Stomach (tissue), 9 donors: ENCODE measurements around the gene STMN1. TPM values are rescaled to one million over a fixed set of nuclear protein-coding genes. Genes with fewer than 3 reads are reported as not detected.
A peak's percentile ranks its signal among the peaks of the same experiment; 100 is the strongest.

Source experiments
- DNase-seq, 2 donors: peaks; one replicate each; pipeline versions ENCODE4 v3.0.0 to v3.0.0-alpha.2; 2013 to 2019
- H3K27ac ChIP-seq, 5 donors: fragments of 200-600 bp in 4 of 5; sonication (generic) in 4 of 5; one replicate each; pipeline ENCODE4 v1.5.1; 2013 to 2019; ENCODE audit warnings: mild to moderate bottlenecking in 1 of 5, moderate library complexity in 1 of 5
- H3K27me3 ChIP-seq, 3 donors: fragments of 200-600 bp; sonication (generic); one replicate each; pipeline ENCODE4 v1.5.1; 2017 to 2019; ENCODE audit warnings: mixed run types in 1 of 3
- H3K36me3 ChIP-seq, 4 donors: fragments of 200-600 bp; sonication (generic); 1 replicate in 3 of 4; 2 replicates in 1 of 4; pipeline ENCODE4 v1.5.1; 2016 to 2019
- H3K4me1 ChIP-seq, 4 donors: fragments of 200-600 bp; sonication (generic); one replicate each; pipeline ENCODE4 v1.5.1; 2016 to 2019
- H3K4me3 ChIP-seq, 4 donors: fragments of 200-600 bp; sonication (generic) in 3 of 4; one replicate each; pipeline ENCODE4 v1.5.1; 2016 to 2019; ENCODE audit warnings: mild to moderate bottlenecking in 1 of 4
- H3K9me3 ChIP-seq, 4 donors: fragments of 200-600 bp; sonication (generic); one replicate each; pipeline ENCODE4 v1.5.1; 2016 to 2019
- EP300 ChIP-seq: sonication (generic); formaldehyde crosslinking; IDR thresholded peaks from one replicate; pipeline ENCODE4 v1.6.1; 2017; ENCODE audit warnings: antibody characterized with exemption
- POLR2A ChIP-seq, 4 donors: fragments of 450-650 bp; IDR thresholded peaks; one replicate each; pipeline ENCODE4 v1.6.1; 2016; ENCODE audit warnings: antibody characterized with exemption in 4 of 4, control low read depth in 2 of 4, mild to moderate bottlenecking in 1 of 4, moderate library complexity in 1 of 4
- POLR2AphosphoS5 ChIP-seq, 3 donors: sonication (generic); formaldehyde crosslinking; IDR thresholded peaks; one replicate each; pipeline ENCODE4 v1.6.1; 2016; ENCODE audit warnings: antibody characterized with exemption in 3 of 3
- WGBS, 5 donors: extraction: QIAGEN DNeasy Blood & Tissue Kit in 3 of 5; methylation state at CpG; one replicate each; pipeline versions ENCODE4 v1.1.5 to v1.1.7; 2013 to 2018; 5-methylcytosine and 5-hydroxymethylcytosine counted together
- intact Hi-C: fragments of 100-400 bp; cut with DNase I; formaldehyde crosslinking; loops from one replicate; pipeline ENCODE4 v1.15.1; 2023; ENCODE audit warnings: low total_unique reads
- polyA plus RNA-seq, 3 donors: library from polyadenylated mRNA; stranded (reverse); fragments of 200-250 nt; gene quantifications; one replicate each; pipeline ENCODE4 v1.2.3, GENCODE V29; 2013
- total RNA-seq, 5 donors: library from RNA; depleted of rRNA; stranded (reverse); fragments of >200 nt; gene quantifications; one replicate each; pipeline versions ENCODE4 v1.1.0 to v1.2.3, GENCODE V29; 2014 to 2016
- TF ChIP-seq, protein P1 (sequence below), 7 experiments: fragments of 450-650 bp in 4 of 7; fragments of 200-600 bp in 3 of 7; sonication (generic) in 3 of 7; IDR thresholded peaks; one replicate each; pipeline ENCODE4 v1.5.1; 2016 to 2019; ENCODE audit warnings: antibody characterized with exemption in 7 of 7, control low read depth in 2 of 7, mild to moderate bottlenecking in 1 of 7
- donor health status: healthy with polysubstance abuse.
- donor health status: Bipolar disorder and iron deficiency.
- donor health status: healthy.

STMN1 gene
- total and polyA plus RNA-seq, 8 donors: 25.9 to 109 (median 73.2) TPM

DNA sequence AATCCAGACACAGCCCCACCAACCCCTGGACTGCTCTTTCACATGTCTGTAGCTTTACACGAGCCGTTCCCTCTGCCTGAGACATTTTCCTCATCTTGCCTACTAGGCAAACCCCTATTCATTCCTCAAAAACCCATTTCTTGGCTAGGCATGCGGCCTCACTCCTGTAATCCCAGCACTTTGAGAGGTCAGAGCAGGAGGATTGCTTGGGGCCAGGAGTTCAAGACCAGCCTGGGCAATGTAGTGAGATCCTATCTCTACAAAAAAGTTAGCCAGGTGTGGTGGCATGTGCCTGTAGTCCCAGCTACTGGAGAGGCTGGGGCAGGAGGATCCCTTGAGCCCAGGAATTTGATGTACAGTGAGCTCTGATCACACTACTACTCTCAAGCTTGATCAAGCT, 41.8 kb downstream of the STMN1 start:
- Histone ChIP-seq H3K4me1 (peaks cover 27 to 50% (median 31%) of the 10 kb centered on the region in 4 donors), H3K4me3 (no peak overlapping the region), H3K9me3 (no peaks in the 10 kb centered on the region), H3K27ac (peak overlapping the region in 2 of 5 donors; percentile 26 to 35), H3K27me3 (no peaks in the 10 kb centered on the region), H3K36me3 (peaks cover 0 to 24% (median 15%) of the 10 kb centered on the region in 4 donors)
- TF ChIP-seq POLR2AphosphoS5 (IDR thresholded peaks at IDR 0.05): no peak
- 92 to 100% (median 95%) methylated on average over 3 of the region's 3 CpGs for WGBS, 5 donors
- intact Hi-C loops: no loop called here
- DNase-seq: no peak

DNA sequence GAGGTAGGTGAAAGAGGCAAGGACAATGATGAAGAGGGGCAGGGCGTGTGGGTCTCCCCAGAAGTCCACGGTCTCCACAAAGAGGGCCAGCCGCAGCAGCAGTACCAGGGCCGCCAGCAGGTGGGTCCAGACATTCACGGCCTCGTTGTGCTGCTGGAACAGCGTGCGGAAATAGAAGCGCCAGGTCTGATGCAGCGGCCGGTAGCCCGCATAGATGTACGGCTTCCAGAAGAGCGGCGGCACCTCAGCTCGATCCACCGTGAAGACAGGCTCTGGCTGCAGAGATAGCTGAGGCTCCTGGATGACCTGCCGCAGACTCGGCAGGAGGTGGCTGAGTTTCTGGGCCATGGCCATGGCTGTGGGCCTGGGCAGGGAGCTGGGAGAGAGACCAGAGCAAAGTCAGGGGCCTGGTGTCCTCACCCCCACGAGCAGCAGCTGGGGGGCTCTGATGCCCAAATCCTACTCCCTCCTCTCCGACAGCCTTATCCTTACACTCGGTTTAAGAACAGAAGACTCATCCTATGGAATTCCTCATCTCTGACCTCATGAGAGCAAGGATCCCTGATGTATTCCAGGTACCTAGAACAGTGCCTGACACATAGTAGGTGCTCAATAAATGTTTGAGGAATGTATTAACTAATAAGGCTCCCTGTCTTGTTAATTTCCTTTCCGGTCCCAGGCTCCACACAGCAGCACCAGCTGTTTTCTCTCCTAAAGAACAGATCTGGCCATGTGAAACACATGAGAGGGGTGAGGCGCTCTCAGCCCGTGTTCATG, 42.5 kb downstream of the STMN1 start:
- Histone ChIP-seq H3K27ac (peak overlapping the region in 3 of 5 donors; percentile 19 to 35 (median 26)), H3K36me3 (peaks cover 0 to 19% (median 14%) of the 10 kb centered on the region in 4 donors), H3K9me3 (no peaks in the 10 kb centered on the region), H3K4me3 (no peak overlapping the region), H3K4me1 (peaks cover 30 to 49% (median 37%) of the 10 kb centered on the region in 4 donors), H3K27me3 (no peaks in the 10 kb centered on the region)
- no peak for TF ChIP-seq POLR2AphosphoS5 (IDR thresholded peaks at IDR 0.05)
- no peak for TF ChIP-seq POLR2A (IDR thresholded peaks at IDR 0.05)
- TF ChIP-seq EP300: no peak
- TF ChIP-seq, protein P1, sequence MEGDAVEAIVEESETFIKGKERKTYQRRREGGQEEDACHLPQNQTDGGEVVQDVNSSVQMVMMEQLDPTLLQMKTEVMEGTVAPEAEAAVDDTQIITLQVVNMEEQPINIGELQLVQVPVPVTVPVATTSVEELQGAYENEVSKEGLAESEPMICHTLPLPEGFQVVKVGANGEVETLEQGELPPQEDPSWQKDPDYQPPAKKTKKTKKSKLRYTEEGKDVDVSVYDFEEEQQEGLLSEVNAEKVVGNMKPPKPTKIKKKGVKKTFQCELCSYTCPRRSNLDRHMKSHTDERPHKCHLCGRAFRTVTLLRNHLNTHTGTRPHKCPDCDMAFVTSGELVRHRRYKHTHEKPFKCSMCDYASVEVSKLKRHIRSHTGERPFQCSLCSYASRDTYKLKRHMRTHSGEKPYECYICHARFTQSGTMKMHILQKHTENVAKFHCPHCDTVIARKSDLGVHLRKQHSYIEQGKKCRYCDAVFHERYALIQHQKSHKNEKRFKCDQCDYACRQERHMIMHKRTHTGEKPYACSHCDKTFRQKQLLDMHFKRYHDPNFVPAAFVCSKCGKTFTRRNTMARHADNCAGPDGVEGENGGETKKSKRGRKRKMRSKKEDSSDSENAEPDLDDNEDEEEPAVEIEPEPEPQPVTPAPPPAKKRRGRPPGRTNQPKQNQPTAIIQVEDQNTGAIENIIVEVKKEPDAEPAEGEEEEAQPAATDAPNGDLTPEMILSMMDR (IDR thresholded peaks at IDR 0.05): peak in 1 of 7 experiments; percentile 19
- intact Hi-C loops: no loop called here
- 85 to 90% (median 87%) methylated on average over 22 to 25 of the region's 25 CpGs for WGBS, 5 donors
- no peak for DNase-seq

DNA sequence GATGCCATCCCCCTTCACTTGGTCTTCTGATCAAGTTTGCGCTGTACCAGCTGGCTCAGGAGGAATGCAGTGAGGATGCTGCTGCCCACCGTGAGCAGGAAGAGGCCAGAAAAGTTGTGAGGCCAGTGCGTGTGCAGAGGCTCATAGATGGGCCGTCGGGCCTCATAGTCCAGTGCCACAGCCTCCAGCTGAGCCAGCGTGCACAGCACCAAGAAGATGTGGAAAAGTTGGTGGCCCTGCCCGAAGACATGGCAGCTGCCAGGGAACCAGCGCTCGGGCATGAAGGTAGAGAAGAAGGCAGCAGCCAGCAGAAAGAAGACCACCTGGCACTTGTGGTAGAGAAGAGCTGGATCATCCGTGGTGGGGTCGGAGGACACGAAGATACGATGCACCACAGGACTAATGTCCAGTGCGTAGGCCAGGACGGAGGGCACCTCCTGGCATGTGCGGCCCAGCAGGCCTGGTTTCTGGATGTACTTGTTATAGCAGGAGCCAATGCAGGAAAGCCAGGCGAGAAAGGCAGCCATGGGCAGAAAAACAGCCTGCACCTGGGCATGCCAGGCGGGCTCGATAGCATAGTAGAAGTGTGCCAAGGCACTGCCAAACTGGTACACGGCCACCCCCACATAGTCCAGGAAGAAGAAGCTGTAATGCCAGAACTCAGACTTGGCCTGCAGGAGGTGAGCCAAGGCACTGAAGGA, 43.3 kb downstream of the STMN1 start:
- Histone ChIP-seq H3K27me3 (no peaks in the 10 kb centered on the region), H3K4me3 (no peak overlapping the region), H3K4me1 (peaks cover 27 to 46% (median 34%) of the 10 kb centered on the region in 4 donors), H3K36me3 (peaks cover 0 to 19% (median 14%) of the 10 kb centered on the region in 4 donors), H3K27ac (peak overlapping the region in 3 of 5 donors; percentile 7 to 38 (median 35)), H3K9me3 (no peaks in the 10 kb centered on the region)
- 78 to 89% (median 80%) methylated on average over 17 to 20 of the region's 20 CpGs for WGBS, 5 donors
- TF ChIP-seq, protein P1 (IDR thresholded peaks at IDR 0.05): no peak
- TF ChIP-seq POLR2A (IDR thresholded peaks at IDR 0.05): no peak
- no peak for TF ChIP-seq POLR2AphosphoS5 (IDR thresholded peaks at IDR 0.05)
- TF ChIP-seq EP300: no peak
- DNase-seq: peak in 1 of 2 donors; percentile 69
- intact Hi-C loops: no loop called here

DNA sequence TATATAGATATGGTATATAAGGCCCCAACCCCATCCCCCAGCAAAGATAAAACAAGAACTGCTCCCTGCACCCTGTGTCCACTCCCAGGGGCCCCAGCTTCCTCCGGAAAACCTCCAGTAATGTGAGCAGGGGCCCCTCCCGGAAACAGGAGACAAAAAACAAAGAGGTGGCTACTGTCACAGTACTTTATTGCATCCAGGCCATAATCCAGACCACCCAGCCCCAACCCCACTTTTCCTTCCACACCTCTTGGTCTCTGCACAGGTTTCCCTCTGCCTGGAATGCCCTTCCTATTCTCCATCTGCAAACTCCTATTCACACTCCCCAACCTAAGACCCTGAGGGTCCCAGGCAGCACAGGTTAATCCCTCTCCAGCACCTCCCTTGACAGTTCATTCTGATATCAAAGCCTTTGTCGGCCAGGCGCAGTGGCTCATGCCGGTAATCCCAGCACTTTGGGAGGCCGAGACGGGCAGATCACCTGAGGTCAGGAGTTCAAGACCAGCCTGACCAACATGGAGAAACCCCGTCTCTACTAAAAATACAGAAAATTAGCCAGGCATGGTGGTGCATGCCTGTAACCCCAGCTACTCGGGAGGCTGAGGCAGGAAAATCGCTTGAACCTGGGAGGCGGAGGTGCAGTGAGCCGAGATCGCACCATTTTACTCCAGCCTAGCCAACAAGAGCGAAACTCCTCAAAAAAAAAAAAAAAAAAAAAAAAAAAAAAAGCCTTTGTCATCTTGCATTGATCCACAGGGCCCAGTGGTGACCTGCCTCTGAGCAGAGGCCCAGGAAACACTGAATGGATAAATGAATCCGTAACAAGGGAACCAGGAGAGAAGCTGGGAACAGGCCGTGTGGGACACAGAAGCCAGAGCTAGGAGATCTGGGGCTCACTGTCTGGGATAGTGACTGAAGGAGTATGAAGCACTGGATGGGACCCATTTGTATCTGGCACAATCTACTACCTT, 44.6 kb downstream of the STMN1 start:
- Histone ChIP-seq H3K27me3 (no peaks in the 10 kb centered on the region), H3K4me3 (no peak overlapping the region), H3K9me3 (no peaks in the 10 kb centered on the region), H3K36me3 (peaks cover 0 to 19% (median 14%) of the 10 kb centered on the region in 4 donors), H3K27ac (peak overlapping the region in 4 of 5 donors; percentile 20 to 84 (median 42)), H3K4me1 (peaks cover 18 to 34% (median 24%) of the 10 kb centered on the region in 4 donors)
- intact Hi-C loops: no loop called here
- DNase-seq: peak in 1 of 2 donors; percentile 67
- TF ChIP-seq EP300 (no peak), POLR2AphosphoS5 (IDR thresholded peaks at IDR 0.05) (no peak), POLR2A (IDR thresholded peaks at IDR 0.05) (no peak)
- TF ChIP-seq, protein P1 (IDR thresholded peaks at IDR 0.05): no peak
- 66 to 80% (median 67%) methylated on average over 16 of the region's 16 CpGs for WGBS, 5 donors
